Spleen (tissue), 11 donors: Measurements from ENCODE around the gene ITCH. TPM values are rescaled to one million over a fixed set of nuclear protein-coding genes. Genes with fewer than 3 reads are reported as not detected.
"Not testable (repeated sequence)": the region's sequence is repeated elsewhere in the genome, so short reads cannot be mapped to it uniquely, and the experiment has no call there.

ENCODE experiments used
- DNase-seq: peaks from one replicate; pipeline ENCODE4 v3.0.0-alpha.2; 2020
- H3K27ac ChIP-seq, 8 donors: fragments of 200-600 bp; sonication (generic) in 7 of 8; 1 replicate in 4 of 8; 2 replicates in 4 of 8; pipeline versions ENCODE4 v1.5.0 to v1.8.0; 2016 to 2021; ENCODE audit warnings: inconsistent platforms in 4 of 8, mild to moderate bottlenecking in 4 of 8, moderate library complexity in 1 of 8
- H3K27me3 ChIP-seq, 7 donors: fragments of 200-600 bp; sonication (generic) in 6 of 7; replicated peaks in 1 of 7; 1 replicate in 4 of 7; 2 replicates in 3 of 7; pipeline versions ENCODE4 v1.5.0 to v1.8.0; 2016 to 2021; ENCODE audit warnings: inconsistent platforms in 3 of 7, mild to moderate bottlenecking in 1 of 7
- H3K36me3 ChIP-seq, 6 donors: fragments of 200-600 bp; sonication (generic) in 5 of 6; 1 replicate in 4 of 6; 2 replicates in 2 of 6; pipeline versions ENCODE4 v1.5.0 to v1.8.0; 2016 to 2021; ENCODE audit warnings: inconsistent platforms in 2 of 6
- H3K4me1 ChIP-seq, 6 donors: fragments of 200-600 bp; sonication (generic) in 5 of 6; 1 replicate in 3 of 6; 2 replicates in 3 of 6; pipeline versions ENCODE4 v1.5.0 to v1.8.0; 2016 to 2021; ENCODE audit warnings: inconsistent platforms in 3 of 6
- H3K4me3 ChIP-seq, 8 donors: fragments of 200-600 bp; sonication (generic) in 7 of 8; 1 replicate in 4 of 8; 2 replicates in 4 of 8; pipeline versions ENCODE4 v1.5.0 to v1.8.0; 2016 to 2021; ENCODE audit warnings: inconsistent platforms in 4 of 8, mild to moderate bottlenecking in 4 of 8, moderate library complexity in 2 of 8
- H3K9me3 ChIP-seq, 8 donors: fragments of 200-600 bp; sonication (generic) in 7 of 8; 1 replicate in 4 of 8; 2 replicates in 4 of 8; pipeline versions ENCODE4 v1.5.0 to v1.8.0; 2016 to 2021; ENCODE audit warnings: inconsistent platforms in 4 of 8
- POLR2A ChIP-seq, 3 donors: fragments of 450-650 bp; IDR thresholded peaks; one replicate each; pipeline ENCODE4 v1.5.1; 2017; ENCODE audit warnings: antibody characterized with exemption in 3 of 3, mild to moderate bottlenecking in 1 of 3
- POLR2AphosphoS5 ChIP-seq, 3 donors: sonication (generic); formaldehyde crosslinking; IDR thresholded peaks; one replicate each; pipeline ENCODE4 v1.5.1; 2017; ENCODE audit warnings: antibody characterized with exemption in 3 of 3
- WGBS, 5 donors: extraction: QIAGEN DNeasy Blood & Tissue Kit in 3 of 5; methylation state at CpG; one replicate each; pipeline versions ENCODE4 v1.1.5 to v1.1.7; 2013 to 2018; 5-methylcytosine and 5-hydroxymethylcytosine counted together
- intact Hi-C: fragments of 100-400 bp; cut with DNase I; formaldehyde crosslinking; loops from one replicate; pipeline ENCODE4 v1.15.0; 2023; ENCODE audit warnings: low total_unique reads
- polyA plus RNA-seq, 3 donors: library from polyadenylated mRNA; stranded (reverse); fragments of 200-250 nt; gene quantifications; one replicate each; pipeline ENCODE4 v1.2.1, GENCODE V29; 2013
- total RNA-seq, 7 donors: library from RNA; depleted of rRNA in 3 of 7; stranded (reverse); fragments of >200 nt in 3 of 7; fragmentation: NEBNext Ultra II Directional in 4 of 7; extraction: Animal tissue kit (Norgen Biotek cat#: 25700) in 4 of 7; gene quantifications; one replicate each; pipeline versions ENCODE4 v1.1.0 to v1.2.1, GENCODE V29; 2016 to 2021
- TF ChIP-seq, protein P1 (sequence below), 11 experiments: fragments of 200-600 bp in 7 of 11; fragments of 450-650 bp in 4 of 11; sonication (generic) in 4 of 11; IDR thresholded peaks in 8 of 11; conservative IDR thresholded peaks in 3 of 11; 1 replicate in 7 of 11; 2 replicates in 4 of 11; pipeline versions ENCODE4 v1.4.0 to v1.8.0; 2016 to 2021; ENCODE audit warnings: antibody characterized with exemption in 11 of 11, inconsistent platforms in 4 of 11, mild to moderate bottlenecking in 1 of 11
- donor health status: healthy with polysubstance abuse.
- donor health status: DM: no; HTN: no; CAD: no; lungs with moderate emphysema.
- donor health status: DM: no; HTN: no; CAD: no.
- donor health status: Bipolar disorder and iron deficiency.
- donor health status: healthy.
- donor health status: DM: no; HTN: no; CAD: no.
- donor health status: DM: yes; HTN: yes; CAD: no.

Gene ITCH
- total and polyA plus RNA-seq, 10 donors: 6.9 to 72.7 (median 61.6) TPM

- Histone ChIP-seq H3K9me3 (no peaks in the 10 kb centered on the region), H3K36me3 (no peaks in the 10 kb centered on the region)
- 82 to 92% (median 85%) methylated on average over 4 of the region's 4 CpGs for WGBS, 5 donors
Observed at GRCh38 chr20:34347571-34347970, 15.5 kb upstream of the ITCH start.

GRCh38 chr20:34350095-34350494 is 13.0 kb upstream of the ITCH start:
- Histone ChIP-seq H3K27me3 (no peaks in the 10 kb centered on the region), H3K4me3 (no peak overlapping the region), H3K36me3 (no peaks in the 10 kb centered on the region), H3K9me3 (no peaks in the 10 kb centered on the region), H3K27ac (no peak overlapping the region), H3K4me1 (no peaks in the 10 kb centered on the region)
- WGBS, 5 donors: 43 to 65% (median 50%) methylated on average over 3 of the region's 3 CpGs
- TF ChIP-seq, protein P1, sequence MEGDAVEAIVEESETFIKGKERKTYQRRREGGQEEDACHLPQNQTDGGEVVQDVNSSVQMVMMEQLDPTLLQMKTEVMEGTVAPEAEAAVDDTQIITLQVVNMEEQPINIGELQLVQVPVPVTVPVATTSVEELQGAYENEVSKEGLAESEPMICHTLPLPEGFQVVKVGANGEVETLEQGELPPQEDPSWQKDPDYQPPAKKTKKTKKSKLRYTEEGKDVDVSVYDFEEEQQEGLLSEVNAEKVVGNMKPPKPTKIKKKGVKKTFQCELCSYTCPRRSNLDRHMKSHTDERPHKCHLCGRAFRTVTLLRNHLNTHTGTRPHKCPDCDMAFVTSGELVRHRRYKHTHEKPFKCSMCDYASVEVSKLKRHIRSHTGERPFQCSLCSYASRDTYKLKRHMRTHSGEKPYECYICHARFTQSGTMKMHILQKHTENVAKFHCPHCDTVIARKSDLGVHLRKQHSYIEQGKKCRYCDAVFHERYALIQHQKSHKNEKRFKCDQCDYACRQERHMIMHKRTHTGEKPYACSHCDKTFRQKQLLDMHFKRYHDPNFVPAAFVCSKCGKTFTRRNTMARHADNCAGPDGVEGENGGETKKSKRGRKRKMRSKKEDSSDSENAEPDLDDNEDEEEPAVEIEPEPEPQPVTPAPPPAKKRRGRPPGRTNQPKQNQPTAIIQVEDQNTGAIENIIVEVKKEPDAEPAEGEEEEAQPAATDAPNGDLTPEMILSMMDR (IDR thresholded peaks at IDR 0.05 in 8 of 11, conservative IDR thresholded peaks at IDR 0.05 in 3 of 11): no peak
- TF ChIP-seq POLR2A (IDR thresholded peaks at IDR 0.05) (no peak), POLR2AphosphoS5 (IDR thresholded peaks at IDR 0.05) (no peak)
- intact Hi-C loops: no loop called here
- DNase-seq: no peak

More at GRCh38 chr20:34347571-34347970, 15.5 kb upstream of the ITCH start:
- no peaks in the 10 kb centered on the region for H3K27me3 ChIP-seq
- TF ChIP-seq POLR2AphosphoS5 (IDR thresholded peaks at IDR 0.05): no peak
- TF ChIP-seq, protein P1 (IDR thresholded peaks at IDR 0.05 in 8 of 11, conservative IDR thresholded peaks at IDR 0.05 in 3 of 11): no peak
- no peak for TF ChIP-seq POLR2A (IDR thresholded peaks at IDR 0.05)
- H3K27ac ChIP-seq: no peak overlapping the region
- H3K4me1 ChIP-seq: no peaks in the 10 kb centered on the region
- intact Hi-C loops: no loop called here
- H3K4me3 ChIP-seq: no peak overlapping the region
- DNase-seq: no peak

DNA sequence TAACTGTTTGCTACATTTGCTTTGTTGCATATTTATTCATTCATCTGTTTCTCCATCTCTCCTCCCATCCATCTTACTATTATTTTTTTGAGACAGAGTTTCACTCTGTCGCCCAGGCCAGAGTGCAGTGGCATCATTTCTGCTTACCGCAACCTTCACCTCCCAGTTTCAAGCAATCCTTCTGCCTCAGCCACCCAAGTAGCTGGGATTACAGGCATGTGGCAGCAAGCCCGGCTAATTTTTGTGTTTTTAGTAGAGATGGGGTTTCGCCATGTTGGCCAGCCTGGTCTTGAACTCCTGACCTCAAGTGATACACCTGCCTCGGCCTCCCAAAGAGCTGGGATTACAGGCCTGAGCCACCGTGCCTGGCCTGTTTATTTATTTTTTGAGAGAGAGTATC is 9.6 kb upstream of the ITCH start:
- H3K27ac ChIP-seq, intact Hi-C loops, H3K27me3 ChIP-seq, H3K9me3 ChIP-seq, H3K36me3 ChIP-seq, DNase-seq, H3K4me3 ChIP-seq, H3K4me1 ChIP-seq: not testable (repeated sequence)
- 89 to 96% (median 95%) methylated on average over 6 of the region's 6 CpGs for WGBS, 5 donors

DNA sequence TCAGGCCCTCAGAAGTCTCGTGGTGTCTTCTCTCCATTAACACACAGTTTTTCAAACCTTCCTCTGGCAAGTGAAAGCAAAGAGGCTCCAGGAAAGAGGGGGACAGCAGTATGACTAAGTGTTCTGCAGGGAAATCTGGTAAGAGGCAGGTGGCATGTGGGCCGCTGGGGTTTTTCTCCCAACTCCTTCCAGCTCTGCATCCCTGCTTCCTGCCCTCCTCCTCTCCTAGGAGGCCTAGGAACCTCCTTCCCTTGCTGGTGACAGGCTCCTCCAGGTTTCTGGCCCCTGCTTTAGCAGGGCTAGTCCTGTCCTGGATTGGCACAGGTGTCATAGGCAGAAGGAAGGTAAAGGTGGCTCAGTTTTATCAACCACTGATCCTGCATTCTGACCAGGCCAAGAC is 7.6 kb upstream of the ITCH start:
- Histone ChIP-seq H3K4me3 (no peak overlapping the region), H3K27me3 (no peaks in the 10 kb centered on the region), H3K9me3 (no peaks in the 10 kb centered on the region), H3K4me1 (no peaks in the 10 kb centered on the region), H3K27ac (no peak overlapping the region), H3K36me3 (no peaks in the 10 kb centered on the region)
- DNase-seq: no peak
- TF ChIP-seq POLR2AphosphoS5 (IDR thresholded peaks at IDR 0.05): no peak
- no peak for TF ChIP-seq POLR2A (IDR thresholded peaks at IDR 0.05)
- TF ChIP-seq, protein P1 (IDR thresholded peaks at IDR 0.05 in 8 of 11, conservative IDR thresholded peaks at IDR 0.05 in 3 of 11): no peak
- 45 to 71% (median 57%) methylated on average over 2 of the region's 2 CpGs for WGBS, 5 donors
- intact Hi-C loops: no loop called here

DNA sequence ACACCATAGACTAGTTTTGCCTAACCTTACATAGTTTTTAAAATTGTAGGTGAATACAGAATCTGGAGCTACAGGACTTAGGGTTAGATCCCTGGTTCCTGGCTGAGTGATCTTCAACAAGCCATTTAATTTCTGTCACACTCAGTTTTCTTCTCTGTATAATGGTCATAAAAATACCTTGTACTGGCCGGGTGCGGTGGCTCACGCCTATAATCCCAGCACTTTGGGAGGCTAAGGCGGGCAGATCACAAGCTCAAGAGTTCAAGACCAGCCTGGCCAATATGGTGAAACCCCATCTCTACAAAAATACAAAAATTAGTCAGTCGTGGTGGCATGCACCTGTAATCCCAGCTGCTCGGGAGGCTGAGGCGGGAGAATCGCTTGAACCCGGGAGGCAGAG is 3.3 kb upstream of the ITCH start:
- H3K36me3 ChIP-seq, intact Hi-C loops, DNase-seq, H3K27ac ChIP-seq, H3K9me3 ChIP-seq, H3K4me3 ChIP-seq, H3K27me3 ChIP-seq: not testable (repeated sequence)
- peaks cover 11 to 21% (median 16%) of the 10 kb centered on the region in 6 donors for H3K4me1 ChIP-seq
- WGBS, 5 donors: 89 to 93% (median 91%) methylated on average over 9 of the region's 9 CpGs
